NCI-H1436 treated with DMSO at 0.1 percent for 48 hours (cell line): ENCODE measurements around the gene TBX10.
"Not testable (repeated sequence)": the region's sequence is repeated elsewhere in the genome, so short reads cannot be mapped to it uniquely, and the experiment has no call there.

Experiments used
- DNase-seq: peaks from one replicate; lab custom pipeline; 2025; lab: John Stamatoyannopoulos, UW

Gene TBX10

DNA sequence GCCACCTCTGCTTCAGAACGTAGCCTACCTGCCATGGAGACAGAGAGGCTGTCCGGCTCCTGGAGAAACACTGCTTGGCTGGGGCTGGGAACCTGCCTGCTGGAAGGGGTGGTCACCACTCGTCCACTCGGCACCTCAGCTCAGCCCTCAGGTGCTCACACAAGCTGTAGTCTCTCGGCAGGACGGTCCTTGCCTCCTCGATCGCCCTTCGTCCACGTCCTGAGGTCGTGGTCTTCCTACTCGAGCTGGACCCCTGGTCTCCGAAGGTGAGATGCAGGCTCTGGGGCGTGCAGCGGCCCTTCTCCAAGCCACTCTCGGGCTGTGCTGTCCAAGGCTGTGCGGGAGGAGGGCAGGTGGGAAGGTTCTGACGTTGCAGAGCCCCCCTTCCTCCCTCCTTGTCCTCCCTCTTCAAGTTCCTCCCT is at the start of gene TBX10:
TSS of gene TBX10 (minus strand) at position 326 of the 422 bp plus-strand sequence. CDS start at position 35, 291 bp downstream.
- no peak for DNase-seq

DNA sequence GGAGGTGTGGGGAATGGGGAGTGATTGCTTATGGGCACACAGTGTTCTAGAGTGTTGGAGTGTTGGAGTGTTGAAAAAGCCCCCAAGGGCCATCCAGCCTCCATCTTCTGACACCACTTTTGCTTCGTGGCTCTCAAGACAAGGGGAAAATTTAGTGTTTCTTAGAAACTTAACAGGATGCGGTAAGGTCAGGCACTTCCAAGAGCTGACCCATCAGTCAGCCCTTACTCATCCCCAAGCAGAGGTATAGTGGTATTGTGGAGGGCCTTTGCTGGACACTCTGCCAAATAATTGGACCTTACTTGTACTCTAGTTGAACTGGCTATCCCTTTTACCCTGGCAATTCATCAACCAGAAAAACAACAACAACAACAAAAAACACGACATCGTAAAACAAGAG is 49.6 kb upstream of the TBX10 start:
- DNase-seq, result no peak

- DNase-seq, result no peak
Observed at GRCh38 chr11:67687986-67688385, 48.4 kb upstream of the TBX10 start.

GRCh38 chr11:67685641-67686332 is 46.2 kb upstream of the TBX10 start:
- not testable (repeated sequence) for DNase-seq

GRCh38 chr11:67682126-67683034 is 42.8 kb upstream of the TBX10 start:
- not testable (repeated sequence) for DNase-seq

DNA sequence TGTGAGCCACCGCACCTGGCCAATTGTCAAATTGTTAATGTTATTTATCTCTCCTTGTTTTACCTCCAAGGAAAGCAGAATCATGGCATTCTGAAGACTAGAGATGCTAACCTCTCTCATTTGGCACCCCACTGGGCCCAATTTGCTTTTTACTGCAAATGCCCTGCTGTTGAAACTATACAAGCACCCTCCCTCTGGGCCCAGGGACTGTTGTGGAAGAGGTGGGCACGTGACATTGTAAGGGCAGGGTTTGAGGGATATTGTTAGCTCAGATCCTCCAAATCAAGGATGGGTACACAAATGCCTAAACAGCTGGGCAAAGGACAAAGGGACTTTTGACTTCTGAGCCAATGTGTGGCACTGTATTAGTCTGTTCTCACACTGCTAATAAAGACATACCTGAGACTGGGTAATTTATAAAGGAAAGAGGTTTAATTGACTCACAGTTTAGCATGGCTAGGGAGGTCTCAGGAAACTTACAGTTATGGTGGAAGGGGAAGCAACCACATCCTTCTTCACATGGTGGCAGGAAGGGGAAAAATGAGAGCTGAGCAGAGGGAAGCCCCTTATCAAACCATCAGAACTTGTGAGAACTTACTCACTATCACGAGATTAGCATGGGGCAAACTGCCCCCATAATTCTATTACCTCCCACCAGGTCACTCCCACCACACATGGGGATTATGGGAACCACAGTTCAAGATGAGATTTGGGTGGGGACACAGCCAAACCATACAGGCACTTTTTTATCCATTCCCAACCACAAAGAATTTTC is 41.3 kb upstream of the TBX10 start:
- no peak for DNase-seq

GRCh38 chr11:67675058-67675747 is 35.6 kb upstream of the TBX10 start:
- no peak for DNase-seq

- no peak for DNase-seq
Observed at GRCh38 chr11:67674442-67674871, 34.9 kb upstream of the TBX10 start, which contains the start of gene ALDH3B2. TSS of gene ALDH3B2 (minus strand) at chr11:67674623. CDS start at chr11:67666935, 7,688 bp downstream.

- DNase-seq, result no peak
Observed at GRCh38 chr11:67673902-67674301, 34.3 kb upstream of the TBX10 start.

DNA sequence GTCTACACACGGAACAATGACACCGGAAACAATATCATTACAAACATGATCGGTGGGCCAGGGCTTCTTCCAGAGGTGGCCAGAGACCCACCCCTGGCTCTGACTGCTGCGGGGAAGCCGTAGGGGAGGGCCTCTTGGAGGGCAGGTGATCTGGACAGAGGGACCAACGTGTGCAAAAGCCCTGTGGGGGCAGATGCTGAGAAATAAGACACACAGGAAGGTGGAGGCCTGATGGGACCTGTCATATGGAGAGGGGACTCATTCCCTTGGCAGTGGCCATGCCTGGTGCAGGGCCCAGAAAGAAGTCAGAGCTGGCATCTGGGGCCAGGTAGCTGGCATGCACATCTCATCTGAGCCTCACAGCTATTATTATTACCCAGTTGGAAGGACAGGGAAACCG is 33.8 kb upstream of the TBX10 start:
- DNase-seq, result no peak

DNA sequence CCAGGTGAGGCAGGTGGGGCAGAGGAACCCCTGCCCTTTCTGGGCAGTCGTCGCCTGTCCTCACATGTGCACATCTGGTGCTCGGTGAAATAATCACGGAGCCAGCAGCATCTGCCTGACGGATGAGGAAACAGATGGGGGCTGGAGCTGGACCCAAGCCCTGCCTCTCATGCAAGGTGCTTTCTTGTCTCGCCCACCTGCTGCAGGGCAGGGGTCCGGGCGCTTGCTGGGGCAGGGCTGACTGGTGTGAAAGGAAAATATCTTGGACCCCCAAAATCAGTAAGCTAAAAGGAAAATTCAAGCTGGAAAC is 31.6 kb upstream of the TBX10 start:
- no peak for DNase-seq

DNA sequence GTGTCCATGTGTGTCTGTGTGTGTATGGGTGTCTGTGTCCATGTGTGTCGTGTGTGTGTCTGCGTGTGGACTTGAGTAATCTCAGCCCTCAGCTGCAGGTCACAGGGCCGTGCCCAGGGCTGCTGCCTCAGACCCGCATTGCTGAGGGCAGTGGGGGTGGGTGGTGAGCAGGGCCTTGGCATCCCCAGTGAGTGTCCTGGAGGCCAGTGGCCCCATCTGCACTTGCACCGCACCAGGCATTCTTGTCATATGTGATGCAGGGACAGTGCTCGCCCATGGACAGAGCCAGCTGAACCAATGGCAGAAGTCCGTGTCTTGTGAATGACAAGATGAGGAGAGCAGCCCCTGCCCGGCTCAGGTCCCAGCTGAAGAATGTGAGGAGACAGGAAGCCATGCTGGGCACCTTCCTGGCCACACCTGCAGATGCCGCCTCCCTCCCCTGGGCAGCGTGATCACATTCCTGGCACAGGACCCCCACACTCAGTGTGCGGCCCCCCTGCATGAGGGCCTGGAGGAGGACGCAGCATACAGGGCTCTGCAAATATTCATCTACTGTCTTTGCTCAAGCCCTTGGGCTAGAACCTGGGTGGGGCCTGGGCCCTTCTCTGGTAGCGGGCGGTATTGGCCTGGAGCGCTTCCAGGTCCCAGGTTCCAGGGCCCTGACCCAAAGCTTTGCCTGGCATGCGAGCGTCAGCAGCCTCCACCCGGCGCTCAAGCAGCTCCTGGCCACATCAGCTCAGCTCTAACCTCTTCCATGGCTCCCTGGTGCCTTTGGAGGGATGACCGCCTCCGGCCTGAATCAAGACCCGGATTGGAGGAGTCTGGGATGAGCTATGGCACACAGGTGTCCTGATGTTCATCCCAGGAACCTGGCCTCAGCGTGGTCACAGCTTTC is 31.0 kb upstream of the TBX10 start:
- DNase-seq, result no peak

DNA sequence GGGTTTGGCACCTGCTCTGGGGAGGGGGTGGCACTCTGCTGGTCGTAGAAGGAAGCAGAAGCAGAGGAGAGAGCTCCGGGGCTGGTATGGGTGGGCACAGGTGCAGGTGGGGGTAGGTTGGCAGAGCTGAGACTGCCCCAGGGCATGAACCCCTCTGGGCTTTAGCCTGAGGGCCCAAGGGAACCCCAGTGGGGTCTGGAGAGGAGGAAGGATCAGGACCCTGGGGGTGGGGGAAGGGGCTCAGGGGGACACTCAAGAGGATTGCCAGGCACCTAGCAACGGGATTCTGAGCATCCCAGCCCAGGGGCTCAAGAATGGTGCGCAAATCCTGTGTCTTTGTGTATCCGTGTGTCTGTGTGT is 28.6 kb upstream of the TBX10 start:
- DNase-seq, result no peak

DNA sequence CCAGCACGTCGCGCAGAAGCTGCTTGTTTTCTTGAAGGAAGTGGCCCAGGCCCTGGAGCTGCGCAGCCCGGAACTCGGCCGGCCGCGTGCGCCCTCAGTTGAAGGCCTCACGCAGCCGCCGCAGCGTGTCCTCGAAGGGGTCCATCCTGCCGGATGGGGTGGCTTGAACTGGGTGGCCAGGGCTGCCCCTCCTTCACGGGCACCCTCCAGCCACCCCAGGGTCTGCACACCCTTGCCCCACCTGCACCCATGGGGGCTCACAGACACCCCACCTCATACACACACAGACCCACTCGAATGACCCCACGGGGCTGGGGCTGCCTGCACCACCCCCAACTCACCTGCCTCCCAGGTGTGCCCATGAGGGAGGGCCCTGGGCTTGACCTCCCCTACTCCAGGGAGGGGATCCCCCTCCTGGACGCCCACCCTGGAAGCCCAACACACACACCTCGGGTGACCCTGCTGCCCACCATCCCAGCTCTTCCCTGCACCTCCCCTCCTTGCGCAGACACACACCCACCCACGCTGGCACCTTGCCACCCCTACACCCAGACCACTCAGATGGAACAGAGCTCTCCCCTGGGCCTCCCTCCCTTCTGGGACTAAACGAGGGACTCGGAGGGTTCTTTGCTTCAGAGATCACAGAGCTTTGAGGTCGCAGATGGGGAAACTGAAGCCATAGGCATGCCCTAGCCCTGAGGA is 28.1 kb upstream of the TBX10 start:
- no peak for DNase-seq

DNA sequence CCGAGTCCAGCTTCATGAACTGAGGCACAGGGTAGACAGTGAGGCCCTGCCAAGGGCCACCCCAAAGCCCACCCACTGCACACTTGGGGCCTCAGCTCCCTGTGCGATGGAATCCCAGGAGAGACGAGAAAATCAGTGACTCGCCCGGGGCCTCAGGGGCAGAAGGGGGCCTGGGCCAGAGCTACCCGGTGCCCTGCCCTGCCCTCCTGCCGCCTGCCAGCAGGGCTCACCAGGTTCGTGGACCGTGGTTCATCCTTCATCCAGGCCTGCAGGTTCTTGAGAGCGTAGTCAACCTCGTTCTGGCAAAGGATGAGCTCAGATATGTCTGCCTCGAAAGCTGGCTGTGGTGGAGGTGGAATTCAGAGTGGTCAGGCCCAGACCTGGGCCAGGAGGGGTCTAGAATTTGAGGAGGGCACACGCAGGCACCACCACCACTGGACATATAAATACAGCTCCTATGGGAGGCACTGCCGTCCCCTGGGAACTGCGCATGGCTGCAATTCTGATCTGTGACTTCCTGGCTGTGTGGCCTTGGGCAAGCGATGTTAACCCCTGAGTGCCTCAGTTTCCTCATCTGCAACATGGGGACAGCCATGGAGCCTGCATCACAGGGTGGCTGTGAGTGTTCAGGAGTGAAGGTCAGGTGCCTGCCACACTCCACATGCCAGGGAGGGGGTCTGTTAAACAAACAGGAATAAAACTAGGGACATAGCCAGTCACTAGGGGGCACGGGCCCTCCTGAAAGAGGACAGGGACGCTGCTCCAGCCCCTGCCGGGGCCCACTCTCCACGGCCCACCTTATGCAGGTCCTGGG is 27.3 kb upstream of the TBX10 start:
- no peak for DNase-seq

DNA sequence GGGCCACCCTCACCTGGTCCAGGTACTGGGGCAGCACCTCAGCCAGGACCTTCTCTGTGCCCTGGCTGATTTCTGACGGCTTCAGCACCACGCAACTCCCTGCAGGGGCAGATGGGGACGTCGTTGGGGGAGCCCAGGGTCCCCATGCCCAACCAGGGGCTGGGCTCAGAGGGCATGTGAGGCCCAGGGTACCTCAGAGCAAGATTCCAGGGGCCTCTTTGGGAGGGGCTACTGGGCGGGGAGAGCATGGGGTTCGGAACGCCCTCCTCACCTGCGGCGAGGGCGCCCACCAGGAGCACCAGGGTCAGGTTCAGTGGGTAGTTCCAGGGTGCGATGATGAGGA is 26.7 kb upstream of the TBX10 start:
- DNase-seq, result no peak

DNA sequence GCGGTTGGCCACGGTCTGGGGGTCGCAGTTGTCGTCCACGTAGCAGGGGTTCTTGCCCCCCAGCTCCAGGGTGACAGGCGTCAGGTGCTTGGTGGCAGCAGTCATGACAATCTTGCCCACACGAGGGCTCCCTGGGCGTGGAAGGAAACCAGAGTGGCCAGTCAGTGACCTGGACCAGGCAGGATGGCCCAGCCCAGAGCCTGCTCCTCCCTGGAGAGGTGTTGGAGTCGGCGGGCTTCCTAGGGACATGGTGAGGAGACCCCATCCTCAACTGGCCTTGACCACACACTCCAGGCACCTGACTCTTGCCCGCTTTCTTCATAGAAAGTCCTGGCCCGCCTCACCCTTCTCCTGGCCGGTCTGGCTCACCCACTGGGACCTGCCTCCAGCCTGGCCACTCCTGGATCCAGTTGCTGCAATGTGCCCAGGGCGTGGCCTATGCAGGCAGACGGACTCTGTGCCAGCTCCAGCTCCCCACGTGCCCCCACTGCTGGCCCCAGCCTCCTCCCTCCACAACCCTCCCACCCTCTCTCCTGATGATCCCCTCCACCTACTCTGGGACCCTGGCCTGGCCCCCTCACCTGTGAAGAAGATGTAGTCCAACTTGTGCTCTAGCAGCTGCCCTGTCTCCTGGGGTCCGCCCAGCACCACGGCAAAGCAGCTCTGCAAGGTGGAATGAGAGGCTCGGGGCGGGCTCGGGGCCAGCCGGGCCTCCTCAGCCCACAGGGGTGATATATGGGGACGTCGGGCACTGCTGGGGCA is 26.2 kb upstream of the TBX10 start:
- no peak for DNase-seq

DNA sequence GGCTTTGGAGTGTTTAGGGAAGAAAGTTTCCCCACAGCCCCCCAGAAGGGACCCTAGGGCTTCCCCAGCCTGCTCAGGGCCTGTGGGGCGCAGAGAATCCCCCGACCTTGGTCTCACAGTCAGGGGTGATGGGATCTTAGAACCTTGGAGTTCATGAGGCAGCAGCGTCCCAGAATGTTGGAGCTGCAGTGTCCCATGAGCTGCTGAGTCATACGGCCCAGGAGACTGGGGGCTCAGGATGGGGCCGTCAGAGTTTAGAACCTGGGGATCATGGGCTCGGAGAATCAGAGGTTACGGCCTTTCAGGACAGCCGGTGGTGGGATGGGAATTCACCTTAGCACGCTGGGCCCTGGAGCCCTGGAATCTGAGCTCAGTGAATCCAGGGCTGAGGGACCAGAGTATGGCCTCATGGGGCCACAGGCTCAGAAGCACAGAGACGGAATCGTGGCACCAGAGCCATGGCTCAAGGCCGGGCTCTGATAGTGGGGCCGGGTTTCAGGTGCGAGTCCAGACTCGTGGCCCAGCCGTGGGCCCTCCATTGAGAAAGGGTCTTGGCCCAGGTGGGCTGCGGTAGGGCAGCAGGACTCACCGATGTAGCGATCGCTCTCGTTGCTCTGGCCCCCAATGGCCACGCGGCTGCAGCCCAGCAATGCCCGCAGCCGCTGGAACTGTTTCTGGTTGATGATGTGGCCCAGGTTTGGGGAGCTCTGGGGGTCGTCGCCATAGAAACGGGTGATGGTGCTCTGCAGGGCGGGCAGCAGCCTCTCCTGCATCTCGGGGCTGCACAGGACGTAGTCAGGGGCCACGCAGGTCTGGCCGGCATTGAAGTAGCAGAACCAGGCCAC is 25.4 kb upstream of the TBX10 start:
- no peak for DNase-seq
